ENCODE measurements around the gene HECW1. TPM values are rescaled to one million over a fixed set of nuclear protein-coding genes. Genes with fewer than 3 reads are reported as not detected.

HECW1 gene
- total and polyA plus RNA-seq, 2 of the 13 experiments (the other 11 are each of a cell fraction or from before 2014, with no cell fraction given), result not detected

GRCh38 chr7:43104874-43105520 lies 7.5 kb upstream of the HECW1 start:
- H3K9ac ChIP-seq (ENCODE audit: insufficient read depth, low read depth, low read length), result no peak overlapping the region
- H3K36me3 ChIP-seq (replicated peaks in 1 of 2; ENCODE audit: control insufficient read depth in 1 of 2, insufficient read depth in 2 of 2, low read length in 2 of 2), result no peaks in the 10 kb centered on the region
- no peak overlapping the region for H3K4me3 ChIP-seq (replicated peaks in 1 of 3; ENCODE audit: insufficient read depth in 1 of 3, low read depth in 2 of 3, low read length in 3 of 3)
- BruUV-seq (replicated peaks), result no TSS peak
- in situ Hi-C loops (cut with HindIII; ENCODE audit: extremely low pct_ligation_motif_present, low pct_unique_long_range_greater_than_20kb), result loop anchor here (10.0 kb wide), 1 partner anchor 160 kb away; no protein-coding TSS in a partner anchor
- H2AFZ ChIP-seq (ENCODE audit: low read length), result no peak overlapping the region
- TF ChIP-seq, protein P1, sequence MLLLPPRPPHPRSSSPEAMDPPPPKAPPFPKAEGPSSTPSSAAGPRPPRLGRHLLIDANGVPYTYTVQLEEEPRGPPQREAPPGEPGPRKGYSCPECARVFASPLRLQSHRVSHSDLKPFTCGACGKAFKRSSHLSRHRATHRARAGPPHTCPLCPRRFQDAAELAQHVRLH (CRISPR knock-in tag; IDR thresholded peaks at IDR 0.05; ENCODE audit: borderline replicate concordance, low read depth), result no peak
- no peak for TF ChIP-seq KAT8 (CRISPR knock-in tag; IDR thresholded peaks at IDR 0.05)
- TF ChIP-seq REXO4 (CRISPR knock-in tag; IDR thresholded peaks at IDR 0.05; ENCODE audit: borderline replicate concordance), result no peak
- TF ChIP-seq, protein P2, sequence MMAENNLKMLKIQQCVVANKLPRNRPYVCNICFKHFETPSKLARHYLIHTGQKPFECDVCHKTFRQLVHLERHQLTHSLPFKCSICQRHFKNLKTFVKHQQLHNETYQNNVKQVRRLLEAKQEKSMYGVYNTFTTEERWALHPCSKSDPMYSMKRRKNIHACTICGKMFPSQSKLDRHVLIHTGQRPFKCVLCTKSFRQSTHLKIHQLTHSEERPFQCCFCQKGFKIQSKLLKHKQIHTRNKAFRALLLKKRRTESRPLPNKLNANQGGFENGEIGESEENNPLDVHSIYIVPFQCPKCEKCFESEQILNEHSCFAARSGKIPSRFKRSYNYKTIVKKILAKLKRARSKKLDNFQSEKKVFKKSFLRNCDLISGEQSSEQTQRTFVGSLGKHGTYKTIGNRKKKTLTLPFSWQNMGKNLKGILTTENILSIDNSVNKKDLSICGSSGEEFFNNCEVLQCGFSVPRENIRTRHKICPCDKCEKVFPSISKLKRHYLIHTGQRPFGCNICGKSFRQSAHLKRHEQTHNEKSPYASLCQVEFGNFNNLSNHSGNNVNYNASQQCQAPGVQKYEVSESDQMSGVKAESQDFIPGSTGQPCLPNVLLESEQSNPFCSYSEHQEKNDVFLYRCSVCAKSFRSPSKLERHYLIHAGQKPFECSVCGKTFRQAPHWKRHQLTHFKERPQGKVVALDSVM (CRISPR knock-in tag; IDR thresholded peaks at IDR 0.05), result no peak
- TF ChIP-seq, protein P3, sequence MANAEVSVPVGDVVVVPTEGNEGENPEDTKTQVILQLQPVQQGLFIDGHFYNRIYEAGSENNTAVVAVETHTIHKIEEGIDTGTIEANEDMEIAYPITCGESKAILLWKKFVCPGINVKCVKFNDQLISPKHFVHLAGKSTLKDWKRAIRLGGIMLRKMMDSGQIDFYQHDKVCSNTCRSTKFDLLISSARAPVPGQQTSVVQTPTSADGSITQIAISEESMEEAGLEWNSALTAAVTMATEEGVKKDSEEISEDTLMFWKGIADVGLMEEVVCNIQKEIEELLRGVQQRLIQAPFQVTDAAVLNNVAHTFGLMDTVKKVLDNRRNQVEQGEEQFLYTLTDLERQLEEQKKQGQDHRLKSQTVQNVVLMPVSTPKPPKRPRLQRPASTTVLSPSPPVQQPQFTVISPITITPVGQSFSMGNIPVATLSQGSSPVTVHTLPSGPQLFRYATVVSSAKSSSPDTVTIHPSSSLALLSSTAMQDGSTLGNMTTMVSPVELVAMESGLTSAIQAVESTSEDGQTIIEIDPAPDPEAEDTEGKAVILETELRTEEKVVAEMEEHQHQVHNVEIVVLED (CRISPR knock-in tag; IDR thresholded peaks at IDR 0.05; ENCODE audit: borderline replicate concordance), result no peak
- no peak for TF ChIP-seq RXRA (CRISPR knock-in tag; IDR thresholded peaks at IDR 0.05)
- no peak for TF ChIP-seq ARID4A (CRISPR knock-in tag; IDR thresholded peaks at IDR 0.05; ENCODE audit: borderline replicate concordance)
- TF ChIP-seq ZNF660 (CRISPR knock-in tag; IDR thresholded peaks at IDR 0.05; ENCODE audit: borderline replicate concordance, low read depth), result no peak
- no peak overlapping the region for H3K27ac ChIP-seq (ENCODE audit: extremely low read length, insufficient read depth, low read length)
- ChIA-PET CTCF (ENCODE audit: low intra/inter-chr PET ratio, low total read pairs) (no interaction called here), POLR2A (no interaction called here)
- intact Hi-C loops (cut with micrococcal nuclease; ENCODE audit: unreplicated experiment), result no loop called here
- no peaks in the 10 kb centered on the region for H3K4me1 ChIP-seq (ENCODE audit: insufficient read depth, low read length)
- ATAC-seq (no peak), DNase-seq (ENCODE audit: low spot score) (no peak), FAIRE-seq (no peak)
- 0% methylated on average over 1 of the region's 1 CpG for WGBS (ENCODE audit: low lambda C conversion rate)
- 0 out of 5 replicates have a peak, but pooled peaks cover 0 to 4% of the 10 kb centered on the region in 2 experiments for H3K27me3 ChIP-seq (ENCODE audit: control insufficient read depth in 1 of 2, insufficient read depth in 2 of 2, low read length in 2 of 2)
- no peak overlapping the region for H3K4me2 ChIP-seq (ENCODE audit: low read depth, low read length)
- H4K20me1 ChIP-seq (ENCODE audit: insufficient read depth, low read length), result no peaks in the 10 kb centered on the region
- no peaks in the 10 kb centered on the region for H3K9me3 ChIP-seq (ENCODE audit: low read length)
- H3K79me2 ChIP-seq (ENCODE audit: insufficient read depth, low read length), result no peaks in the 10 kb centered on the region

Measured in HepG2 (cell line).